CD4-positive, alpha-beta T cell treated with Interleukin-4 for 1 hour (primary cell): ENCODE measurements around the gene KCNK5.
A peak's percentile ranks its signal among the peaks of the same experiment; 100 is the strongest.

ENCODE experiments used
- DNase-seq, 2 donors: peaks; one replicate each; pipeline ENCODE4 v3.0.0-alpha.2; 2020 to 2022

Gene KCNK5

GRCh38 chr6:39170860-39171259, 58.4 kb downstream of the KCNK5 start:
- no peak for DNase-seq

- DNase-seq = no peak
Observed at GRCh38 chr6:39170389-39170788, 58.9 kb downstream of the KCNK5 start.

GRCh38 chr6:39169448-39170344, 59.6 kb downstream of the KCNK5 start:
- DNase-seq = no peak

GRCh38 chr6:39167866-39168625, 61.2 kb downstream of the KCNK5 start:
- no peak for DNase-seq

- DNase-seq = no peak
Observed at GRCh38 chr6:39167321-39167720, 62.0 kb downstream of the KCNK5 start.

- no peak for DNase-seq
Observed at GRCh38 chr6:39166912-39167290, 62.4 kb downstream of the KCNK5 start.

DNA sequence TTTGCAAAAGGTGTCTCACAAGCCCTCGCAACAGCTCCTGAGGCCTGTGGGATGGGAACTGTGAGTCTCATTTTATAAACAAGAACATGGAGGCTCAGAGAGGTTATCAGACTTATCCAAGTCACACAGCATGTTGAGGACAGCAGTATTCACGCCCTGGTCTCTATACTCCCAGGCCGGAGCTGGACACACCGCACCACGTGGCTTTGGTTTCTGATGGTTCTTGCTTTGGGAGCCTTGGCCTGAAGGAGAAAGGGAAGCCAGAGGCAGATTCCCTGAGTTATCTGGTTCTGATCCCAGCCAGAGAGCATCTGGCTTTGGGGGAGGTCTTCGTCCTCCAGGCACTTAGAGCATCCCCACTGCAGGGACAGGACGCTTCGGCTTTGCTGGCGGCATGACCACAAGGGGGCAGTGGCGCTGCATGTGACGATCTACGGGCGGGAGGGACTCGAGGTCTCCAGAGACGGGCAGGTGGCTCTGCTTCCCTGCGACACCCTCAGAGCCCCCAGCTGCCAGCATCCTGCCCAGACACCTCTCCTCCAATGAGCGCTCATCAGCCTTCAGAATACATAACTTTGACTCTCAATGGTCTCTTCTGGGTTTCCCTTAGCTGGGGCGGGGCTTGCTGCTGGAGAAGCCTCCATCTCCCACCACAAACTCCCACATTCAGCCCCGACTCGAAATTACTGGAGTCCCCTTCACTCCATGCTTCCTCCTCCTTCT, 62.9 kb downstream of the KCNK5 start:
- peak; percentile 76 for DNase-seq

- no peak for DNase-seq
Observed at GRCh38 chr6:39157511-39157910, 71.8 kb downstream of the KCNK5 start.

- DNase-seq = no peak
Observed at GRCh38 chr6:39156801-39157200, 72.5 kb downstream of the KCNK5 start.

- no peak for DNase-seq
Observed at GRCh38 chr6:39154705-39155104, 74.6 kb downstream of the KCNK5 start.

DNA sequence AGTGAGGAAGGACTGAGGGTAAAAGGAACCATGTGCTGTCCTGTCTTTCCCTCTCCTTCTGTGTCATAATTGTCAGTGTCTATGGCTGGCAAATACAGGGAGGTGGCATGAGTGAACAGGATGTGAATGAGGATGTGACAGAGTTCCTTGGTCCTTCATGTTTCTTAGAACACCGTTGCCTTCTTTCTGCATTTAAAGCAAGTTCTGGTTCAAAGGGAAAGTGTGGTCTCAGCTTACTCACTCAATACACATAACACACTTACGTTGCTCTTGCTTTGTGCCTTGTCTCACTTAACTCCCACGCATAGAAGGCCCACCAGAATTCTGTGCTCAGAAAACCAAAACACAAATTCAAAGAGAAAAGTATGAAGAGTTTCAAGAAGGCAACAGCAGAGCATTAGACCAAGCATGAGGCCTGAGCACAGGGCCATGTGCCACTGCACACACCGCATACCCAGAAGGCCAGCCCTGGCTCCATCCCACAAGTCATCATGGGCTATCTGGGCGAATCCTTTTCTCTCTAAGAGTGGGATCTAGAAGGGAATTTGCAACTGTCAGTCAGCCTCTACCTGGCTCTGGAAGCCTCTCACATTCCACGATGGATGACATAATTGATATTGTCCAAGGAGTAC, 75.4 kb downstream of the KCNK5 start:
- no peak for DNase-seq

DNA sequence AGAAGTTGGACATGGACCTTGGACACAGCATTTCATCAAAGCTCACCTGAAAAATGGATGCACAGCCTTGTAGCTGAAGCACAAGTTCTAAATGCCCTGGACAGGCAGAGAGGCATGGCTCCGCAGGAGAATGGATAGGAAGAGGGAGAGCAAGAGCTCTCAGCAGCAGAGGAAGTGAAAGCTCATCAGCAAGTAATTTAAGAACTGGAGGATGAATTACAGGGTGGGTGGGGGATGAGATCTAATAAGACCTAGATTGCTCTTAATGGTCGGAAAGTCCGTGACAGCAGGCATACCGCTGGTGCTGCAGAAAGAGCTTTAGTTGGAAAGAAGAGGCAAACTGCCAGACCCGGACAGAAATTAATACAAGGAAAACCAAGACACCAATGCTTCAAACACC, 77.0 kb downstream of the KCNK5 start:
- no peak for DNase-seq

GRCh38 chr6:39151211-39151610, 78.1 kb downstream of the KCNK5 start:
- DNase-seq = no peak

DNA sequence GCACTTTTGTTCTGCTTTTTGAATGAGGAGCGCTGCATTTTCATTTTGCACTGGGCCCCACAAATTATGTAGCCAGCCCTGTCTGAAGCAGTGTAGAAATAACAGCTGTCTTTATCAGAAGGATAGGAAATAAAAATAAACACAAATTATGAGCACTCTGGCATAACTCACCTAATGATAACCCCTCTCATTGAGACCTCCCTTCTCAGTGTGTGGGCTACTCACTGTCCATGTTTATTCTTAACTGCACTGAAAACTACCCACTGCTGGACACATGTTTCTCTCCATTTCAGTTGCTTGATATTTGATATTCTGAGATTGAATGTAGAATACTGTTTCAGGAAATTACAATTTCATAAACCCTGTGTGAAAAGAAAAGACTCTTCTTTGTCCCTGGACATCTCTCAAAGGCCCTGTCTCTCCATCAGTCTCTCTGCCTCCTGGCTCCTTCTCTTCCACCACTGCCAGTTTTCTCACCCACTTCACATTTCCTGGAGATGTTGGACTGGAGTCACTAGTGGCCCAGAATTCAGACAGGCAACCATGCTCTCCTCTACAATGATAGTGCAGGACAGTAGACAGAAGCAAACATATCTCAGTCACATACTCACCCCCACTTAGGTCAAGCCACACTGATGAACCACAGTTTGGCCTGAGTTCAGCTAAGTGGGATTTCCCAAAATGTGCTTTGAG, 84.6 kb downstream of the KCNK5 start:
- DNase-seq = no peak

- no peak for DNase-seq
Observed at GRCh38 chr6:39143238-39143930, 85.9 kb downstream of the KCNK5 start.

DNA sequence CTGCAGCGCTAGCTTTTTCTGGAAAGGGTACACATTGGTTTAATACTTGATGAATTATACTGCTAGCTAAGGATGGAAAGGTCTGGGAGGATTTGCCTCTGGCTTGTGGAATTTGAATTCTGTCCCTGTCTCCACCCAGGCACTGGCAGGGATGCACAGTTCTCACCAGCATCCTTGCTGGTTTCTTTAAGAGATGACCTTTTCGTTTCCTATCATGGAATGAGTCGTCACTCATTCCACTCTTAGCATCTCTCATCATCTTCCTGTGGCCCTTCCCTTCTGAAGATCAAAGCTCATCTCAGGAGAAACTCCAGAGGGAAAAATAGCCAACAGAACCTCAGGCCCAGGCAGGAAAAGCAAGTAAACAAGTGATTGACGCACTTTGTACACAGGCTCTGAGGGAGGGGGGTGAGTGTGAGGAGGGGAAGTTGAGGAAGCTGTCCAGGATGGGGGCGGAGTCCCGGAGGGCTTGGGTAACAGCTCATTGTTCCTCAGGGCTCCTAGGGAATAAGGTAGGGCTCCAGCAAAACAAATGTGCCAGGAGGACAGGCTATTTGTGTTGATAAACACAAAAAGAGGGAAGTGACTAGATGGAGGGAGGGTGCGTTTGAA, 88.6 kb downstream of the KCNK5 start:
- DNase-seq = no peak
